Activated CD4-positive, alpha-beta T cell treated with anti-CD3 and anti-CD28 coated beads, Interleukin-10, Interleukin-2, amounts not matched to agents 100 ng/mL and 50 ng/mL, durations not matched to agents 16 hours and 8 hours (primary cell): ENCODE results near the gene GRIA1.

Source experiments
- DNase-seq: peaks from one replicate; pipeline ENCODE4 v3.0.0-alpha.2; 2020

The GRIA1 gene

GRCh38 chr5:153552886-153553285, 62.4 kb downstream of the GRIA1 start:
- DNase-seq, result no peak

- no peak for DNase-seq
These were observed 65.1 kb downstream of the GRIA1 start for GRCh38 chr5:153555420-153556114.

GRCh38 chr5:153558957-153559356, 68.5 kb downstream of the GRIA1 start:
- no peak for DNase-seq

- DNase-seq, result no peak
These were observed 69.5 kb downstream of the GRIA1 start for GRCh38 chr5:153559926-153560325.

GRCh38 chr5:153562189-153562588, 71.7 kb downstream of the GRIA1 start:
- no peak for DNase-seq

- no peak for DNase-seq
These were observed 75.4 kb downstream of the GRIA1 start for GRCh38 chr5:153565822-153566221.

- no peak for DNase-seq
These were observed 78.6 kb downstream of the GRIA1 start for GRCh38 chr5:153569036-153569435.

GRCh38 chr5:153571162-153571561, 80.7 kb downstream of the GRIA1 start:
- DNase-seq, result no peak

GRCh38 chr5:153572411-153573145, 82.1 kb downstream of the GRIA1 start:
- DNase-seq, result no peak

- no peak for DNase-seq
These were observed 83.0 kb downstream of the GRIA1 start for GRCh38 chr5:153573326-153574033.

GRCh38 chr5:153584126-153584959, 93.9 kb downstream of the GRIA1 start:
- no peak for DNase-seq

GRCh38 chr5:153584960-153585359, 94.5 kb downstream of the GRIA1 start:
- DNase-seq, result no peak

GRCh38 chr5:153585622-153586277, 95.3 kb downstream of the GRIA1 start:
- DNase-seq, result no peak

- no peak for DNase-seq
These were observed 101.6 kb downstream of the GRIA1 start for GRCh38 chr5:153592081-153592480.

- DNase-seq, result no peak
These were observed 104.3 kb downstream of the GRIA1 start for GRCh38 chr5:153594785-153595184.

- no peak for DNase-seq
These were observed 107.6 kb downstream of the GRIA1 start for GRCh38 chr5:153598099-153598498.

GRCh38 chr5:153601377-153601776, 110.9 kb downstream of the GRIA1 start:
- no peak for DNase-seq

GRCh38 chr5:153605386-153605785, 114.9 kb downstream of the GRIA1 start:
- DNase-seq, result no peak

- DNase-seq, result no peak
These were observed 119.5 kb downstream of the GRIA1 start for GRCh38 chr5:153610009-153610408.

GRCh38 chr5:153610811-153611210, 120.3 kb downstream of the GRIA1 start:
- DNase-seq, result no peak

- DNase-seq, result no peak
These were observed 122.7 kb downstream of the GRIA1 start for GRCh38 chr5:153613144-153613543.

GRCh38 chr5:153613672-153614071, 123.2 kb downstream of the GRIA1 start:
- no peak for DNase-seq
